IMR-90 (cell line): ENCODE data around the gene ZFP36L1. TPM values are rescaled to one million over a fixed set of nuclear protein-coding genes. Genes with fewer than 3 reads are reported as not detected.

Experiments used
- ATAC-seq: fragments of 200-7000 bp; cut with Tn5 transposase; 2 replicates; pipeline ENCODE4 v1.9.1; 2020; ENCODE audit warnings: low read depth, mild to moderate bottlenecking, moderate library complexity
- BruUV-seq: library from RNA; stranded (reverse); fragments of 400-500 nt; replicated peaks from 2 replicates; lab custom pipeline; 2021; lab: Mats Ljungman, UMichigan
- CTCF ChIA-PET: fragments of 300-600 bp; formaldehyde crosslinking; extraction: SDS; loops from one replicate; lab custom pipeline; 2021; ENCODE audit warnings: antibody characterized with exemption; lab: Yijun Ruan, JAX
- POLR2A ChIA-PET: fragments of 300-600 bp; sonication (Branson Sonifier 250); formaldehyde crosslinking; loops from one replicate; lab custom pipeline; 2022; ENCODE audit warnings: antibody characterized with exemption; ENCODE audit not compliant: unreplicated experiment; lab: Charles Lee
- DNase-seq: peaks from one replicate; pipeline ENCODE4 v3.0.0; 2013
- H2AFZ ChIP-seq: replicated peaks from 2 replicates; pipeline ENCODE3; 2013; ENCODE audit warnings: low read length, mild to moderate bottlenecking; ENCODE audit not compliant: poor library complexity
- H2AK5ac ChIP-seq: 2 replicates; pipeline ENCODE4 v1.6.1; 2013; ENCODE audit warnings: low read depth, low read length, inconsistent platforms
- H2AK9ac ChIP-seq: replicated peaks from 2 replicates; pipeline ENCODE3; 2013; ENCODE audit warnings: mild to moderate bottlenecking, low read depth, low read length, moderate library complexity; ENCODE audit not compliant: poor library complexity
- H2BK120ac ChIP-seq: 2 replicates; pipeline ENCODE4 v1.6.1; 2013; ENCODE audit warnings: low read depth, low read length, inconsistent platforms
- H2BK15ac ChIP-seq: 3 replicates; pipeline ENCODE4 v1.6.1; 2013; ENCODE audit warnings: low read depth, low read length, inconsistent platforms
- H2BK20ac ChIP-seq: 2 replicates; pipeline ENCODE4 v1.6.1; 2013; ENCODE audit warnings: low read depth, mild to moderate bottlenecking, inconsistent platforms, low read length, moderate library complexity
- H2BK5ac ChIP-seq: 2 replicates; pipeline ENCODE4 v1.6.1; 2013; ENCODE audit warnings: mild to moderate bottlenecking, low read depth, low read length, inconsistent platforms; ENCODE audit not compliant: poor library complexity, severe bottlenecking
- H3K14ac ChIP-seq: replicated peaks from 2 replicates; pipeline ENCODE4 v1.6.1; 2013; ENCODE audit warnings: low read depth, low read length, inconsistent platforms
- H3K18ac ChIP-seq: 2 replicates; pipeline ENCODE4 v1.6.1; 2013; ENCODE audit warnings: low read depth, low read length, control low read depth
- H3K23ac ChIP-seq: 2 replicates; pipeline ENCODE4 v1.6.1; 2013; ENCODE audit warnings: low read depth, low read length, inconsistent platforms
- H3K27ac ChIP-seq: 2 replicates; pipeline ENCODE4 v1.5.1; 2013; ENCODE audit warnings: mild to moderate bottlenecking, control low read depth, low read length; ENCODE audit not compliant: insufficient read depth
- H3K27me3 ChIP-seq: 2 replicates; pipeline ENCODE4 v1.6.1; 2013; ENCODE audit warnings: low read length; ENCODE audit not compliant: control insufficient read depth, insufficient read depth
- H3K36me3 ChIP-seq: 2 replicates; pipeline ENCODE4 v1.6.1; 2013; ENCODE audit warnings: low read length, mixed read lengths; ENCODE audit not compliant: control insufficient read depth, insufficient read depth
- H3K4ac ChIP-seq: 2 replicates; pipeline ENCODE4 v1.6.1; 2013; ENCODE audit warnings: low read depth, low read length, inconsistent platforms
- H3K4me1 ChIP-seq: 2 replicates; pipeline ENCODE4 v1.6.1; 2013; ENCODE audit warnings: low read length, mixed read lengths; ENCODE audit not compliant: control insufficient read depth, insufficient read depth
- H3K4me2 ChIP-seq: 2 replicates; pipeline ENCODE4 v1.6.1; 2013; ENCODE audit warnings: low read depth, mild to moderate bottlenecking, control low read depth, low read length, moderate library complexity
- H3K4me3 ChIP-seq: 2 replicates; pipeline ENCODE4 v1.5.1; 2013; ENCODE audit warnings: low read depth, mild to moderate bottlenecking, control low read depth, low read length, moderate library complexity; ENCODE audit not compliant: insufficient read depth
- H3K56ac ChIP-seq: 2 replicates; pipeline ENCODE4 v1.6.1; 2013; ENCODE audit warnings: low read length, inconsistent platforms; ENCODE audit not compliant: insufficient read depth; ENCODE audit errors: extremely low read depth
- H3K79me1 ChIP-seq, 2 experiments: 2 replicates each; pipeline ENCODE4 v1.6.1; 2013; ENCODE audit warnings: low read length in 2 of 2, inconsistent platforms in 1 of 2, low read depth in 1 of 2
- H3K9ac ChIP-seq: 2 replicates; pipeline ENCODE4 v1.6.1; 2013; ENCODE audit warnings: low read depth, low read length, control low read depth
- H3K9me1 ChIP-seq: 2 replicates; pipeline ENCODE4 v1.6.1; 2013; ENCODE audit warnings: low read length, inconsistent platforms; ENCODE audit not compliant: insufficient read depth
- H3K9me3 ChIP-seq: 2 replicates; pipeline ENCODE4 v1.6.1; 2013; ENCODE audit warnings: low read length; ENCODE audit not compliant: control insufficient read depth, insufficient read depth
- H4K20me1 ChIP-seq: 2 replicates; pipeline ENCODE4 v1.6.1; 2013; ENCODE audit warnings: low read length, inconsistent platforms; ENCODE audit not compliant: insufficient read depth
- H4K5ac ChIP-seq: 2 replicates; pipeline ENCODE4 v1.6.1; 2013; ENCODE audit warnings: mild to moderate bottlenecking, low read depth, low read length, control low read depth
- H4K8ac ChIP-seq, 2 experiments: 2 replicates each; pipeline ENCODE4 v1.6.1; 2013; ENCODE audit warnings: low read depth in 2 of 2, low read length in 2 of 2, control low read depth in 1 of 2, inconsistent platforms in 1 of 2
- H4K91ac ChIP-seq: 2 replicates; pipeline ENCODE4 v1.6.1; 2013; ENCODE audit warnings: low read depth, low read length, inconsistent platforms; ENCODE audit not compliant: insufficient read depth
- BHLHE40 ChIP-seq: fragments of 150-350 bp; IDR thresholded peaks from 2 replicates; pipeline ENCODE4 v1.6.1; 2016; ENCODE audit warnings: mild to moderate bottlenecking, low read depth, low read length
- CHD1 ChIP-seq: IDR thresholded peaks from 2 replicates; pipeline ENCODE4 v1.6.1; 2012; ENCODE audit warnings: low read depth, low read length, improper control_type of control experiment
- MAFK ChIP-seq: IDR thresholded peaks from 2 replicates; pipeline ENCODE4 v1.6.1; 2012; ENCODE audit warnings: low read depth, low read length, improper control_type of control experiment
- POLR2A ChIP-seq: IDR thresholded peaks from 2 replicates; pipeline ENCODE4 v1.6.1; 2012; ENCODE audit warnings: mild to moderate bottlenecking, low read depth, low read length
- RAD21 ChIP-seq: IDR thresholded peaks from 2 replicates; pipeline ENCODE4 v1.6.1; 2012; ENCODE audit warnings: low read length, improper control_type of control experiment
- WGBS, 2 experiments: methylation state at CpG; one replicate each; pipeline versions ENCODE4 v1.1.5 to v1.1.7; 2013; ENCODE audit warnings: missing lambda C conversion rate in 2 of 2; ENCODE audit not compliant: insufficient read length in 1 of 2; ENCODE audit errors: extremely low coverage in 2 of 2; 5-methylcytosine and 5-hydroxymethylcytosine counted together
- dilution Hi-C: fragments of 300-500 bp; cut with HindIII; formaldehyde crosslinking; loops from one replicate; pipeline ENCODE4 v1.14.3; 2018; ENCODE audit warnings: low sequenced_read_pairs; ENCODE audit not compliant: unreplicated experiment
- in situ Hi-C: fragments of 300-500 bp; cut with MboI; formaldehyde crosslinking; loops from 3 replicates; pipeline ENCODE4 v1.14.3; 2019; ENCODE audit warnings: low sequenced_read_pairs, inconsistent platforms, mixed read lengths
- intact Hi-C: fragments of 100-400 bp; cut with micrococcal nuclease; formaldehyde crosslinking; loops from 2 replicates; pipeline ENCODE4 v1.10.0; 2022
- polyA plus RNA-seq, 3 experiments: library from polyadenylated mRNA; depleted of rRNA; stranded (reverse); fragments of >200 nt; gene quantifications; 2 replicates each; pipeline ENCODE4 v1.2.3, GENCODE V29; 2012; ENCODE audit warnings: low replicate concordance in 1 of 3
- total RNA-seq: library from RNA; depleted of rRNA; stranded (reverse); fragments of >200 nt; gene quantifications from 2 replicates; pipeline ENCODE4 v1.2.3, GENCODE V29; 2012

ZFP36L1 gene
- total and polyA plus RNA-seq, 2 of the 4 experiments (the other 2 are of a cell fraction), result 6.5 to 140 TPM

GRCh38 chr14:68780358-68781160 is 12.3 kb downstream of the ZFP36L1 start:
- Histone ChIP-seq H4K8ac (peak overlapping the region; percentile 1 to 79), H3K4me3 (no peak overlapping the region), H3K27me3 (no peaks in the 10 kb centered on the region), H3K18ac (peak overlapping the region; percentile 53), H3K4ac (peak overlapping the region; percentile 81), H3K4me1 (peaks cover 24% of the 10 kb centered on the region), H2BK5ac (peak overlapping the region; percentile 59), H3K36me3 (no peaks in the 10 kb centered on the region), H2BK15ac (peak overlapping the region; percentile 88; the same call in 1 of the 3 replicates), H3K23ac (peak overlapping the region; percentile 58), H3K14ac (peak overlapping the region; percentile 87), H2AFZ (peak overlapping the region; percentile 82), H3K4me2 (peak overlapping the region; percentile 82), H4K91ac (peak overlapping the region; percentile 61), H3K27ac (peak overlapping the region; percentile 45), H2AK9ac (peak overlapping the region; percentile 45), H2AK5ac (peak overlapping the region; percentile 96), H2BK120ac (peak overlapping the region; percentile 78), H3K56ac (peak overlapping the region; percentile 18; the same call in 1 of the 2 replicates), H4K5ac (peak overlapping the region; percentile 47), H3K79me1 (peaks cover 0 to 9% of the 10 kb centered on the region in 2 experiments; a peak in 1 of 4 replicates), H3K9ac (peak overlapping the region; percentile 20; the same call in 1 of the 2 replicates), H3K9me3 (no peaks in the 10 kb centered on the region), H2BK20ac (peak overlapping the region; percentile 83), H3K9me1 (peaks cover 30% of the 10 kb centered on the region), H4K20me1 (no peaks in the 10 kb centered on the region)
- in situ Hi-C loops, result loop anchor here (10.0 kb wide), 1 partner anchor 116 kb away; no protein-coding TSS in a partner anchor
- DNase-seq (peak; percentile 62), ATAC-seq (peak; percentile 82)
- POLR2A ChIA-PET, result interaction anchor here (0.6 to 1.1 kb wide), 3 partner anchors 12 to 34 kb away, joined by 3 read pairs; partner anchors contain the start of gene ZFP36L1
- no CpG with 5 or more reads among the region's 7 CpGs for WGBS, 2 experiments
- CTCF ChIA-PET, result interaction anchor here (1.2 kb wide), 1 partner anchor 118 kb away, joined by 3 read pairs; no protein-coding TSS in a partner anchor
- TF ChIP-seq BHLHE40 (no peak), RAD21 (no peak), CHD1 (no peak), MAFK (no peak), POLR2A (no peak)
- dilution Hi-C loops, result no loop called here
- intact Hi-C loops, result loop anchor here (5.0 kb wide), 1 partner anchor 88 kb away; no protein-coding TSS in a partner anchor
- no TSS peak for BruUV-seq
